GM18870 (cell line): ENCODE results near the gene SETD5.

Experiments
- ATAC-seq: cut with Tn5 transposase; IDR thresholded peaks from one replicate; pipeline ENCODE4 v1.9.1; 2021; ENCODE audit warnings: moderate library complexity; ENCODE audit not compliant: unreplicated experiment

SETD5 gene

DNA sequence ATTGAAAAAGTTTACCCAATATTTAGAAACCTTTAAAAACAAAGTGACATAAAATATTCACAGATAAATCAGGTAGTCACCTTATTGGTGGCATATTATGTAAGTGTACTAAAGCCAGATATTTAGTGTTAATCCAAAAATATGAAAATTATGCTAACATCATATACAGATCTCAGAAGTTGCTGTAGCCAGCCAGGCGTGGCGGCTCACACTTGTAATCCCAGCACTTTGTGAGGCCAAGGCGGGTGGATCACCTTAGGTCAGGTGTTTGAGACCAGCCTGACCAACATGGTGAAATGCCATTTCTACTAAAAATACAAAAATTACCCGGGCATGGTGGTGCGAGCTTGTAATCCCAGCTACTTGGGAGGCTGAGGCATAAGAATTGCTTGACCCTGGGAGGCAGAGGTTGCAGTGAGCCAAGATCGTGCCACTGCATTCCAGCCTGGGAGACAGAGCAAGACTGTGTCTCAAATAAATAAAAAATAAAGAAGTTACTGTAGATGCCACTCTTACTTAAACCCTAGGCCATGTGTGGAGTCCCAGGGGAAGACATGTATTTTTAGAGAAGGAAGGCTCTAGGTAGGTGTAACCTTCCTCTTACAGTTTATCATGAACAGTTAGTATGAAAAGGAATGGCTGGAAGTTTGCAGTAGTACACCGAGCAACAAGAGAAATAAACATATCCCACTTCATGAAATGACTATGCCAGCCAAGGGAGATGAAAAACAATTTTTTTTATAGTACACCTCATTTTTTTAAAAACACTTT lies 9.6 kb downstream of the SETD5 start:
- no peak for ATAC-seq

GRCh38 chr3:9408061-9408460 lies 10.6 kb downstream of the SETD5 start:
- ATAC-seq: no peak

DNA sequence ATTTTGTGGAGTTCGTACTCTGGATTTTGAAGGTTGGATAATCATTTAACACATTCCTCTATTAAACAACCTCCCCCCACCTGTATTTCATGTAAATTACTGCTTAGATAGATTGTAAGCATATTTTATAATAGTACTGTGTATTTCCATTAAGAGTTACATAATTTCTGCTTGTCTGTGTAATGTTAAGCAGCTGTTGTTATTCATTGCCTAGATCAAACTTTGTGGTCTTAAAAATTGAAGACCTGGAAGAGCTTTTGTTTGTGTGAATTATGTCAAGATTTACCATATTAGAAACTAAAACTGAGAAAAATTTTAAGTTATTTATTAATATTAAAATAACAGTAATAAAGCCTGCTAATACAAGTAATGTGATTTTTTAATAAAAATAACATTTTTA lies 11.1 kb downstream of the SETD5 start:
- ATAC-seq: no peak

DNA sequence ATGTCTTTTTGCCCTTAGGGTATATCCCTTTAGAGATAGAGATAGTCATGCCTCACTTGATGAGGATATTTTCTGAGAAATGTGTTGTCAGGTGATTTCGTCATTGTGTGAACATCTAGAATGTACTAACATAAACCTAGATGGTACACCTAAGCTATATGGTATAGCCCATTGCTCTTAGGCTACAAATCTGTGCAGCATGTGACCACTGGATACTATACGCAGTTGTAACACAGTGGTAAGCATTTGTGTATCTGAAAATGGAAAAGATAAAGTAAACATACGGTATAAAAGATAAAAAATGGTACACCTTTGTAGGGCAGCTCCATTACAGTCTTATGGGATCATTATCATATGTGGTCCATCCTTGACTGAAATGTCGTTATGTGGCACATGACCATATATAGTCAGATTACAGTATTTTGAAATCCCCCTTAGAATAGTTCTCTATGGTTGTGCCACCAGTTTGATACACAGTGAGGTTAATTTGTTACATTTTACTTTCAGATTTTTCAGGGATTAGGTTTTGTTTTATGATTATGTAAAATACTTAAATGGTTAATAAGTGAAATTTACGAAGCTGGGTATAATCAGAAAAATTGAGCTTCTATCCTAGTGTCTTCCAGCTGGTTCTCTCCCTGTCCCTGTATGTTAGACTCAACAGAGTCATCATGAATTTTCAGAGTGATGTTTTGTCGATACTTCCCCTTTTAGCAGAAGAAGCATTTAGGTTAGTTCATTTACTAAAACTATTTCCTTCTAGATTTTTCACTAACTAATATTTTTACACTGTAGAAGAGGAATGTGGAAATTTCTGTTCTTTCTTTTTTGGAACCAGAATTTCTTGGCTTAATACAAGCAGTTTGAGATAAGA lies 12.8 kb downstream of the SETD5 start:
- no peak for ATAC-seq

- ATAC-seq: no peak
These were observed 13.9 kb downstream of the SETD5 start for GRCh38 chr3:9411302-9411701.

DNA sequence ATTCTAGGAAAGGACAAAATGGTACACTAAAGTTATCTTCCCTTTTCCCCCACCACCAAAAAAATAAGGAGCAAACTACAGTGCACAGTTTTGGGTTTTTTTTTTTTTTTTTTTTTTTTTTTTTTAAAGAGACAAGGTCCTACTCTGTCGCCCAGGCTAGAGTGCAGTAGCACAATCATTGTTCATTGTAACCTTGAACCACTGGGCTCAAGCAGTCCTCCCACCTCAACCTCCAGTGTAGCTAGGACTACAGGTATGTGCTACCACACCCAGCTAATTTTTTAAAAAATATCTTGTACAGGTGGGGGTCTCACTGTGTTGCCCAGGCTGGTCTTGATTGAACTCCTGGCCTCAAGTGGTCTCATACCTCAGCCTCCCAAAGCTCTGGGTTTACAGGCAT lies 14.9 kb downstream of the SETD5 start:
- ATAC-seq: no peak

GRCh38 chr3:9414826-9415225 lies 17.4 kb downstream of the SETD5 start:
- ATAC-seq: no peak

DNA sequence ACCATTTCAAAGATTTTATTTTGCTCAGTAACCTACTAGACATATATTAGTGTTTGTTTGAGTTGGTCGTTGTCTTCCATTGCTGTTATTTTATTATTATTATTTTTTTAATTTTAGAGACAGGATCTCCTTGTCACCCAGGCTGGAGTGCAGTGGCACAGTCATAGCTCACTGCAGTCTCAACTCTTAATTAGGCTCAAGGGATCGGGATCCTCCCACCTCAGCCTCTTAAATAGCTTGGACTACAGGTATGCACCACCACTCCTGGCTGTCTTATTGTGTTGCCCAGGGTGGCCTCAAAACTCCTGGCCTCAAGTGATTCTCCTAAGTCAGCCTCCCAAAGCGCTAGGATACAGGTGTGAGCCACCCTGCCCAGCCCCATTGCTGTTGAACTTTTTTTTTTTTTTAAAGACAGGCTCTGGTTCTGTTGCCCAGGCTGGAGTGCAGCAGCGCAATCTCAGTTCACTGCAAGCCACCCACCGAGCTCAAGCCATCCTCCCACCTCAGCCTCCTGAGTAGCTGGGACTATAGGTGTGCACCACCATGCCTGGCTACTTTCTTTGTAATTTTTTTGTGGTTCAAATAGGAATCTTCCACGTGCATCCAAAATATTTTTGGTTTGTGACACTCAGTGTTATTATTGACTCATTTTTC lies 18.2 kb downstream of the SETD5 start:
- no peak for ATAC-seq

DNA sequence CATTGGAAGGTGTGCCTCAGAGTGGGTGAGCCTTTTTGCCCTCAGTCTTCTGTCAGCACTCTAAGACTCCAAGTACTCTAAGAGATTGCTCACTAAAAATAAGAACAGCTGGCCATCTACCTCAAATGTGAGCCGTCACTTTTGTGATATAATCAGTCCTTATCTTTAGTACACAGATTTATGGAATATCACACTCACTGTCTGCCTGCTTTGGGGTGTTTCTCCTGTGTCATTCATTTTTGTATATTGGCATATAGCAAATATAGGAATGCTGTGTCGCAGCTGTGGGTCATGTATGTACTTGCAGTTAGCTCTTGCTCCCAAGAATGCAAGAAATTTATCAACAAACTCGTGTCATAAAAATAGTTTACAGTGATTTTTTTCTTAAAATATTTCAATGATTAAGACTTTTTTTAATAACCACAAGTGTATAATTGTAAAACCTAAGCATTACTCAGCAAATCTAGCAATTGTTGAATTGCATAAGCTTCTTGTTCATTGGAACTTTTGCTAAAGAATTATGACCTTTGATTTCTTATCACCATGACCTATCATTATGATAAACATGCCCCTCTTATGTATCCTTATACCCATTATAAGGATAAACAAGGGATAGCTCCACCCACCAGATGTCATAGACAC lies 18.8 kb downstream of the SETD5 start:
- no peak for ATAC-seq

DNA sequence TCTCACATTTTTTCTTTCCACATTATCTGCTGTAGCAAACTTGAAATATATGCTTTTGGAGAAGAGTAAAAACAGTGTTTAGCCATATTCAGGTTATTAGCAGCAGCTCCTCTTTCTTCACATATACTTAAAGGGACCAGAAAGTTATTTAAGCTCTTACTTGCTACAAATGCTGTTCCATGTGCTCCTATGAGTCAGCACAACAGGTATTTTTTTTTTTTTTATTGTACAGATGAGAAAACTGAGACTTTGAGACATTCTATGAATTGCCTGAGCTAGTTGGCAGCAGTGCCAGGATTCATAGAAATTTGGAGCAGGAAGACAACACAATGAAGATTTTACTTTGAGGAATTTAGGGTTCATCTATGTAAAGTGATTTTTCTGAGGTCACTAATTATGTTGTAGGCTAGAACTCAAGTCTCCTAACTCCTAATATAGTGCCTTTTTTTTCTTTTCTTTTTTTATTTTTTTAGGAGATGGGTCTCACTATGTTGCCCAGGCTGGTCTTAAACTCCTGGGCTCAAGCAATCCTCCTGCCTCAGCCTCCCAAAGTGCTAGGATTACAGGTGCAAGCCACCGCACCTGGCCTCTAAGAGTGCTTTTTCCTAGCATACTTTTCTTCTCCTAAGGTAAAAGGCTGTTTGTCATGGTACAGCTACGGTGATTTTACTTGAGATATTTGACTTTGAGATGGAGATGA lies 23.6 kb downstream of the SETD5 start:
- ATAC-seq: no peak

DNA sequence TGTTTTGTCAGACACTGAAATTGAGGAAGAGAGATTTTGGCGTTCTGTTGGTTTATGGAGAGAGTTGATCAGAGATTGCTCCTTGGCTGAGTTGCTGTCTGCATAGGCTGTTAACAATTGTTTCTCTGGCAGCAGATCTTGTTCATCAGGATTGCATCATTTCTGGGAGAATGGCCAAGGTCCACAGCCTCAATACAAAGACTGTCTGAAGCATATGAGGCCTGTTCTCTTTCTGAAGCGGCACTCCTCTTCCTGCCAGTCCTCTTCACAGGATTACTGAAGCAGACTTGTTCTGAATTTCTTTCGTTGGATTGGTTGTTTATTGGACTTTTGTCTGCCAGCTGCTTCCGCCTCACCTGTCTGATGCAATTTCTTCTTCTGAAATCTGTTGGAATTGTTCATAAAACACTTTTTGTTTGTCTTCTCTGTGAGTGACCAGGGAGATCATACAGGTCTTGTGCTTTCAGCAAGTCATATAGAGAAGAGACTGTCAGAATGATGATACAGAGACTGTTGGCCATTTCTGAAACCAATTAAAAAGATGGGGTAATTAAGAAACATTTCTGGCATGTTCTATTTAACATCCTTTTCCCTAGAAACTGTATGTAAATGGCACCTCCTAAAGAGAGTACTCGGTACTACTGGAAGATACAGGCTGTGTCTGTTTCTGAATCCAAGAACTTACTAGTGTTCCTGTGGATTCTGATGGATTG lies 25.5 kb downstream of the SETD5 start:
- ATAC-seq: no peak

GRCh38 chr3:9428411-9428810 lies 31.0 kb downstream of the SETD5 start:
- ATAC-seq: no peak

- ATAC-seq: no peak
These were observed 33.3 kb downstream of the SETD5 start for GRCh38 chr3:9430733-9431132.

DNA sequence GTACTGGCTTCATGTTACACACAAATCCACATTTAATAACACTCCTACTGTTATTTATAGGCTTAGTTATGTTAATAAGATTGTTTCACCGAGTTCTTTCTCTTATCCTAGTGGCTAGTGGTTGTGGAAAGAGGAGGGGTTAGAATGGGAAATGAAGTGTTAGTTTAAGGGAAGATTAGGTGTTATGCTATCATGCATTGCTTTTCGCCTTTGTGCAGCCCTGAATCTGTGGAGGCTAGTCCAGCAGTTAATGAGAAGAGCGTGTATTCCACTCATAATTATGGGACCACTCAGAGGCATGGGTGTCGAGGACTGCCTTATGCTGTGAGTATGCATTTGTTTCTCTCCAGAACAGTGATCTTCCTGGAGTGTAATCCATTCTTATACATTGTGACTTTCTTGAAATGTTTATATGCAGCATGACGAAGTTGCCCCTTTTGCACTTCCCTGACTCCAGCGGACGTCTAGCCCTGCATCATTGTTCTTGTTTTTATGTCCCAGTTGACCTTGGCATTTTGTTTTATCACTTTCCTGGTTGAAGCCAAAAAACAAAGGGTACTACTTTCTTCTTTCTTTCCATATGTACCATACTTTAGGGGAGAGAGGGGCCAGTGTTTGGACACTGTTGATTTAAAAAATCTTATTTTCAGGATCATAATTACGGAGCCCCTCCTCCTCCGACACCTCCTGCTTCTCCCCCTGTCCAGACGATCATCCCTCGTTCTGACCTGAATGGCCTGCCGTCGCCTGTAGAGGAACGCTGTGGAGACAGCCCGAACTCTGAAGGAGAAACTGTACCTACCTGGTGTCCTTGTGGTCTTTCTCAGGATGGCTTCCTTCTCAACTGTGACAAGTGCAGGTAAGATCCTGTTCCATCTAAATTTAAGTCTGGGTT lies 36.5 kb downstream of the SETD5 start:
- ATAC-seq: no peak

- no peak for ATAC-seq
These were observed 37.9 kb downstream of the SETD5 start for GRCh38 chr3:9435316-9435715.

DNA sequence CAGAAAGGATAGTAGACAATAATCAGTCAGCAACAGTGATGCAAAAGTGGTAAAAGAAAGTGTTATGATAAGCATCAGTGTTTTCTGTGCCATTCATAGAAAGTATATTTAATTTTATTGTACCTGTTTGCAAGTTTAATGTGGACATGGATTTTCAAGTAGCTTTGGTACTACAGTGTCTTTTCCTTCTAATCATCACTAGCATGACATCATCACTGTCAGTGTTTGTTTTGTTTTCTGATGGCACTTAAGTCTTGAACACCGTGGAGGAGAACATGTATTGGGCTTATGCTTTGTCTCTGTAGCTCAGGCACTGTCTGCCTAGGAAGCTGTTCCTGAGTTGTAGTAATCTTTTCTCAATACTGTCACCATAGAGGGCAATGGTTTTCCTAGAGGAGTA lies 41.9 kb downstream of the SETD5 start:
- no peak for ATAC-seq

GRCh38 chr3:9441501-9442221 lies 44.2 kb downstream of the SETD5 start:
- ATAC-seq: no peak

DNA sequence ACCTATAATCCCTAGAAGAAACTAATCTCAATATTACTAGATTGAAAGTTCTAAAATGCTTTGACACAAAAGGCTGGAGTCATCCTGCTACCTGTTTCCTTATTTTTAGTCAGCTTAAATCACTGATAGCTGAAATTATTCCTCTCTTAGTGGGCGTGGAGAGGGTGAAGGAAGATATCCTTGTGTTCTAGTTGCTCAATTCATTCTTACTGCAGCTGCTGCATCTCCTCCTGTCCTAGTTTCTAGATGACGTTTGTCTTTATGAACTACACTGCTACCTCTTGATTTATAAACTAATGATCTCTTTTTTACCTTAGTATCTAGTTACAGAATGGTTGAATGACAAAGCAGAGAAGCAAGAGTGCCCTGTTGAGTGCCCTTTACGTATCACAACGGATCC lies 50.7 kb downstream of the SETD5 start:
- ATAC-seq: no peak
